ENCODE results near the gene CFAP61.

CFAP61 gene

DNA sequence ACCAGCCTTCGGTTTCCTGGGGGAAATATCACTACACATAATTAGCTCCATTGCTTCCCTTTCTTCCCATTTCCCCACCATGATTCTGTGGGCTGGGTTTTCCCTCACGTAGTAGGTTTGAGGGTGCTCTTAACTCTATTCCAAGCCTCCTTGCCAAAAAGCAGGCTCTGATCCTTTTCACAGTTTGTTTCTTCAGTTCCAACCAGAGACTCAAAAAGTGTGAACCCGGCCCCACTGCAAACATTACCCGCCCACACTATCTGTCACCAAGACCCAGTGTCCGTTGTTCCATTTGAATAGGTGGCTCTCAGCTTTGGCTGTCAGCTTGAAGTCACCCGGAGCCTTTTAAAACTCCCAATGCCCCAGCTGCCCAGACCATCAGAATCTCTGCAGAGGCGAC lies 47.0 kb upstream of the CFAP61 start:
- no peak for DNase-seq
- peaks cover 15% of the 10 kb centered on the region for H3K79me1 ChIP-seq (replicated peaks; ENCODE audit: low read length, poor library complexity, severe bottlenecking)
- no peak overlapping the region for H3K14ac ChIP-seq (ENCODE audit: low read length in 2 of 2)
- H3K9me3 ChIP-seq (ENCODE audit: control insufficient read depth, low read length): no peaks in the 10 kb centered on the region
- H3K18ac ChIP-seq (ENCODE audit: low read depth in 1 of 2, low read length in 2 of 2): no peak overlapping the region
- no peak overlapping the region for H3K23ac ChIP-seq (ENCODE audit: low read length in 2 of 2)
- no peaks in the 10 kb centered on the region for H3K27me3 ChIP-seq (ENCODE audit: control insufficient read depth in 1 of 2, insufficient read depth in 1 of 2, low read length in 2 of 2)
- H2AK5ac ChIP-seq (ENCODE audit: low read length, severe bottlenecking): no peak overlapping the region
- no peak overlapping the region for H2AFZ ChIP-seq (ENCODE audit: low read depth, low read length)
- H3K36me3 ChIP-seq (ENCODE audit: control insufficient read depth in 1 of 2, insufficient read depth in 2 of 2, low read depth in 1 of 2, low read length in 2 of 2): peaks cover 20 to 40% of the 10 kb centered on the region in 2 experiments
- H2BK5ac ChIP-seq (ENCODE audit: low read depth, low read length, poor library complexity, severe bottlenecking): no peak overlapping the region
- H3K9ac ChIP-seq (ENCODE audit: low read length): no peak overlapping the region
- no peak overlapping the region for H3K4me2 ChIP-seq (ENCODE audit: low read length, poor library complexity, severe bottlenecking)
- peaks cover 5% of the 10 kb centered on the region for H3K4me1 ChIP-seq (ENCODE audit: control insufficient read depth, insufficient read depth, low read depth, low read length)
- H4K91ac ChIP-seq (ENCODE audit: low read length): no peak overlapping the region
- H4K8ac ChIP-seq (ENCODE audit: low read length): peak overlapping the region; percentile 69
- H3K4ac ChIP-seq (ENCODE audit: low read depth in 1 of 2, low read length in 2 of 2): no peak overlapping the region
- H2BK120ac ChIP-seq (ENCODE audit: low read depth, low read length): no peak overlapping the region
- no peak overlapping the region for H3K27ac ChIP-seq (ENCODE audit: low read length, poor library complexity, severe bottlenecking)
- H2BK15ac ChIP-seq (ENCODE audit: low read depth, poor library complexity, severe bottlenecking): no peak overlapping the region
- WGBS: 84% methylated on average over 7 of the region's 7 CpGs
- no peak overlapping the region for H2BK12ac ChIP-seq (ENCODE audit: low read length in 2 of 2)
- no peak overlapping the region for H3K4me3 ChIP-seq (ENCODE audit: insufficient read depth in 1 of 2, low read depth in 1 of 2, low read length in 2 of 2)

GRCh38 chr20:20009784-20010253 lies 42.5 kb upstream of the CFAP61 start:
- no peaks in the 10 kb centered on the region for H3K79me1 ChIP-seq (replicated peaks; ENCODE audit: low read length, poor library complexity, severe bottlenecking)
- no peaks in the 10 kb centered on the region for H3K27me3 ChIP-seq (ENCODE audit: control insufficient read depth in 1 of 2, insufficient read depth in 1 of 2, low read length in 2 of 2)
- no peak overlapping the region for H3K4me2 ChIP-seq (ENCODE audit: low read length, poor library complexity, severe bottlenecking)
- peak overlapping the region; percentile 34 to 76 for H2BK12ac ChIP-seq (ENCODE audit: low read length in 2 of 2)
- no peak overlapping the region for H2BK5ac ChIP-seq (ENCODE audit: low read depth, low read length, poor library complexity, severe bottlenecking)
- peak overlapping the region; percentile 10 to 22 for H3K18ac ChIP-seq (ENCODE audit: low read depth in 1 of 2, low read length in 2 of 2)
- H2BK120ac ChIP-seq (ENCODE audit: low read depth, low read length): no peak overlapping the region
- no peak overlapping the region for H4K8ac ChIP-seq (ENCODE audit: low read length)
- H3K4me1 ChIP-seq (ENCODE audit: control insufficient read depth, insufficient read depth, low read depth, low read length): peaks cover 5% of the 10 kb centered on the region
- WGBS: 50% methylated on average over 14 of the region's 14 CpGs
- H2BK15ac ChIP-seq (ENCODE audit: low read depth, poor library complexity, severe bottlenecking): peak overlapping the region; percentile 12
- H4K91ac ChIP-seq (ENCODE audit: low read length): peak overlapping the region; percentile 85
- peaks cover 3 to 10% of the 10 kb centered on the region in 2 experiments for H3K36me3 ChIP-seq (ENCODE audit: control insufficient read depth in 1 of 2, insufficient read depth in 2 of 2, low read depth in 1 of 2, low read length in 2 of 2)
- H3K4me3 ChIP-seq (ENCODE audit: insufficient read depth in 1 of 2, low read depth in 1 of 2, low read length in 2 of 2): no peak overlapping the region
- peak overlapping the region; percentile 30 for H3K9ac ChIP-seq (ENCODE audit: low read length)
- no peak overlapping the region for H3K14ac ChIP-seq (ENCODE audit: low read length in 2 of 2)
- H3K27ac ChIP-seq (ENCODE audit: low read length, poor library complexity, severe bottlenecking): no peak overlapping the region
- no peak overlapping the region for H2AFZ ChIP-seq (ENCODE audit: low read depth, low read length)
- DNase-seq: peak; percentile 33
- H3K9me3 ChIP-seq (ENCODE audit: control insufficient read depth, low read length): no peaks in the 10 kb centered on the region
- no peak overlapping the region for H3K23ac ChIP-seq (ENCODE audit: low read length in 2 of 2)
- peak overlapping the region; percentile 3 to 6 for H3K4ac ChIP-seq (ENCODE audit: low read depth in 1 of 2, low read length in 2 of 2)
- H2AK5ac ChIP-seq (ENCODE audit: low read length, severe bottlenecking): no peak overlapping the region

GRCh38 chr20:20010639-20011500 lies 41.5 kb upstream of the CFAP61 start:
- H3K18ac ChIP-seq (ENCODE audit: low read depth in 1 of 2, low read length in 2 of 2): peak overlapping the region; percentile 13 to 58
- no peak overlapping the region for H2BK5ac ChIP-seq (ENCODE audit: low read depth, low read length, poor library complexity, severe bottlenecking)
- H3K9me3 ChIP-seq (ENCODE audit: control insufficient read depth, low read length): no peaks in the 10 kb centered on the region
- no peak overlapping the region for H3K14ac ChIP-seq (ENCODE audit: low read length in 2 of 2)
- H2AK5ac ChIP-seq (ENCODE audit: low read length, severe bottlenecking): no peak overlapping the region
- H2AFZ ChIP-seq (ENCODE audit: low read depth, low read length): no peak overlapping the region
- H3K4ac ChIP-seq (ENCODE audit: low read depth in 1 of 2, low read length in 2 of 2): peak overlapping the region in 1 of 2 experiments; percentile 40
- H2BK12ac ChIP-seq (ENCODE audit: low read length in 2 of 2): peak overlapping the region; percentile 65 to 97
- peak overlapping the region; percentile 61 for H4K91ac ChIP-seq (ENCODE audit: low read length)
- peak overlapping the region in 1 of 2 experiments; percentile 51 for H3K4me3 ChIP-seq (ENCODE audit: insufficient read depth in 1 of 2, low read depth in 1 of 2, low read length in 2 of 2)
- peak overlapping the region; percentile 72 for H4K8ac ChIP-seq (ENCODE audit: low read length)
- H3K27ac ChIP-seq (ENCODE audit: low read length, poor library complexity, severe bottlenecking): no peak overlapping the region
- no peak overlapping the region for H3K4me2 ChIP-seq (ENCODE audit: low read length, poor library complexity, severe bottlenecking)
- peak; percentile 93 for DNase-seq
- peak overlapping the region; percentile 49 for H2BK120ac ChIP-seq (ENCODE audit: low read depth, low read length)
- peaks cover 5% of the 10 kb centered on the region for H3K4me1 ChIP-seq (ENCODE audit: control insufficient read depth, insufficient read depth, low read depth, low read length)
- no peaks in the 10 kb centered on the region for H3K27me3 ChIP-seq (ENCODE audit: control insufficient read depth in 1 of 2, insufficient read depth in 1 of 2, low read length in 2 of 2)
- no peaks in the 10 kb centered on the region for H3K79me1 ChIP-seq (replicated peaks; ENCODE audit: low read length, poor library complexity, severe bottlenecking)
- peaks cover 3% of the 10 kb centered on the region in 2 experiments for H3K36me3 ChIP-seq (ENCODE audit: control insufficient read depth in 1 of 2, insufficient read depth in 2 of 2, low read depth in 1 of 2, low read length in 2 of 2)
- H3K9ac ChIP-seq (ENCODE audit: low read length): peak overlapping the region; percentile 73
- no peak overlapping the region for H2BK15ac ChIP-seq (ENCODE audit: low read depth, poor library complexity, severe bottlenecking)
- WGBS: 23% methylated on average over 2 of the region's 4 CpGs
- no peak overlapping the region for H3K23ac ChIP-seq (ENCODE audit: low read length in 2 of 2)

DNA sequence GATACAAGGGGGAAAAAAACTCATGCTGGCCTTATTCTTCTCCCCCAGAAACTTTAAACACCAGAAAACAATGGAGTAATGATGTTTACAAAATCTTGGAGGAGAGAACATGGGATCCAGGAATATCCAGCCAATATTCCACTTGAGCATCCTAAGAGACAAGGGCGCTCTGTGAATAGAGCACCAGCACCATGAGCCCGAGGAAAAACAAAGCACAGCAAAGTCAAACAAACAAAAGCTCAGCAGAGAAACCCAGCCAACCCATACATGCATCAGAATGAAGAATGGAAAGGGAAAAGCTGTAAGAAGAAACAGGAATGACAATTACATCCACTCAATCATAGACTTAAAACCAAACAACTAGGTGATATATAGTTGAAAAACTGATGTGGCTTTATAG lies 39.8 kb upstream of the CFAP61 start:
- Histone ChIP-seq H2AFZ (ENCODE audit: low read depth, low read length) (no peak overlapping the region), H3K14ac (ENCODE audit: low read length in 2 of 2) (no peak overlapping the region), H2BK15ac (ENCODE audit: low read depth, poor library complexity, severe bottlenecking) (no peak overlapping the region), H2BK12ac (ENCODE audit: low read length in 2 of 2) (peak overlapping the region in 1 of 2 experiments; percentile 49), H4K91ac (ENCODE audit: low read length) (peak overlapping the region; percentile 50), H3K4me3 (ENCODE audit: insufficient read depth in 1 of 2, low read depth in 1 of 2, low read length in 2 of 2) (no peak overlapping the region), H3K27ac (ENCODE audit: low read length, poor library complexity, severe bottlenecking) (no peak overlapping the region), H4K8ac (ENCODE audit: low read length) (no peak overlapping the region), H3K23ac (ENCODE audit: low read length in 2 of 2) (no peak overlapping the region), H2BK120ac (ENCODE audit: low read depth, low read length) (no peak overlapping the region), H3K4me2 (ENCODE audit: low read length, poor library complexity, severe bottlenecking) (no peak overlapping the region), H3K36me3 (ENCODE audit: control insufficient read depth in 1 of 2, insufficient read depth in 2 of 2, low read depth in 1 of 2, low read length in 2 of 2) (no peaks in the 10 kb centered on the region), H2AK5ac (ENCODE audit: low read length, severe bottlenecking) (no peak overlapping the region), H3K9ac (ENCODE audit: low read length) (no peak overlapping the region), H2BK5ac (ENCODE audit: low read depth, low read length, poor library complexity, severe bottlenecking) (no peak overlapping the region), H3K27me3 (ENCODE audit: control insufficient read depth in 1 of 2, insufficient read depth in 1 of 2, low read length in 2 of 2) (no peaks in the 10 kb centered on the region), H3K4me1 (ENCODE audit: control insufficient read depth, insufficient read depth, low read depth, low read length) (peaks cover 8% of the 10 kb centered on the region), H3K4ac (ENCODE audit: low read depth in 1 of 2, low read length in 2 of 2) (no peak overlapping the region), H3K79me1 (replicated peaks; ENCODE audit: low read length, poor library complexity, severe bottlenecking) (no peaks in the 10 kb centered on the region), H3K9me3 (ENCODE audit: control insufficient read depth, low read length) (no peaks in the 10 kb centered on the region), H3K18ac (ENCODE audit: low read depth in 1 of 2, low read length in 2 of 2) (no peak overlapping the region)
- DNase-seq: no peak
- 83% methylated on average over 2 of the region's 2 CpGs for WGBS
